HG03520 (cell line): Measurements from ENCODE around the gene CRYBG1.

ENCODE experiments used
- ATAC-seq: cut with Tn5 transposase; IDR thresholded peaks from one replicate; pipeline ENCODE4 v1.9.1; 2021; ENCODE audit warnings: mild to moderate bottlenecking, moderate library complexity; ENCODE audit not compliant: unreplicated experiment

The CRYBG1 gene

DNA sequence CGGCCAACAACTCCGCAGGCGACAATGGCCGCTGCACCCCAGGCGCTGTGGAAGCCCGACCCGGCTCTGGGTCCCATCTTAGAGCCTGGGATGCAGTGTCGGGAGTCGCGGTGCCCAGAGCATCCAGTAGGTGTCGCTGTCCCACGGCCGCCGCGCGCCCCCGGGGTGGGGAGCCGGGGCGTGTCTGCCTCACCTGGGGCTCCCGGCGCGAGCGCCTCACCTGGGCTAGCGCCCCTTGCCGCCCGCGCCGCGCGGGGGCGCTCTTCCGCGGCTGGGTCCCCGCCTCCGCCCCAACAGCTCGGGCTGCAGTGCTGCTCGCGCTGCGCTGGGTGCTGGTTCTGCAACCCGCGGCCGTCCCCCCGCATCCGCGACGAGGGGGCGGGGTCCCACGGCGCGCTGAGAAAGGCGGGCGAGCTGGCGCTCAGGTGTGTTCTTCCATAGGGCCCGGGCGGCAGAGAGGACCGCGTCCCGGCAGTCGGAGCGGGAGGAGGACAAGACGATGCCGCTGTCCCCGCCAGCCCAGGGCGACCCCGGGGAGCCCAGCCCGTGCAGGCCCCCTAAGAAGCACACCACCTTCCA, at the start of gene CRYBG1:
Gene CRYBG1, plus strand, starts transcription at position 308 of the 579 bp plus-strand sequence. Its CDS starts 192 bp downstream, at position 500.
- no peak for ATAC-seq

GRCh38 chr6:106315765-106316374, 44.6 kb upstream of the CRYBG1 start:
- no peak for ATAC-seq

- no peak for ATAC-seq
Observed at GRCh38 chr6:106316375-106316766, 44.1 kb upstream of the CRYBG1 start.

- no peak for ATAC-seq
Observed at GRCh38 chr6:106318061-106318460, 42.5 kb upstream of the CRYBG1 start.

DNA sequence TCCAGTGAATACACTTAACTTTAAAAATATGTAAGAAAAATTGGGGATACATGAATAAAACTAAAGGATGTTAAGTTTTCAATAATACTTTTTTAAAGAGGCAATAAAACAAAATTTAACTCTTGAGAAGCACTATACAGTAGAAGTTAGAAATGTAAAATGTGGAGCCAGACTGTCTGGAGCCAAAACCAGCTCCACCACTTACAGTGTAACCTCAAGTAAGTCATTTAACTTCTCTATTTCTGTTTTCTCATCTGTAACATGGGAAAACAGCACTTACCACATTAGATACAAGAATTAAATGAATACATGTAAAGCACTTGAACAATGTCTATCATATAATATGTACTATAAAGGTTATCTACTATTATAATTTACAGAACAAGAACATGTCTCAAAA, 41.7 kb upstream of the CRYBG1 start:
- no peak for ATAC-seq

DNA sequence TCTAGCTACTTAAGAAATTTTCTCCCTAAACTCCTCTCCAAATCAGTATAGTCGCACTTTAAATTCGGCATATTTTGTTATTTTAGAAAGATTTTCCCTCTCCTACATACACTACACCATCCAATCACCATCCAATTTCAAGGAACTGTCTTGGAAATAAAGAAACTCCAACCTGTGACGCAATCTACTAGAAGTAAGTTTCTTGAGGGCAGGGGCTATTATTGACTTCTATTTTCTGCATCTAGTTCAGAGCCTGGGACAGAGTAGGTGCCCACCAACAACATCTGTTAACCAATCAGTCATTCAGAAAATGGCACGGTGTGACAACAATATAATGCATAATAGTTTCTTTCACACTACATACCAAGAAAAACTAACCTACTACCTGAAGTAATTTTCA, 38.6 kb upstream of the CRYBG1 start:
- ATAC-seq, result no peak

DNA sequence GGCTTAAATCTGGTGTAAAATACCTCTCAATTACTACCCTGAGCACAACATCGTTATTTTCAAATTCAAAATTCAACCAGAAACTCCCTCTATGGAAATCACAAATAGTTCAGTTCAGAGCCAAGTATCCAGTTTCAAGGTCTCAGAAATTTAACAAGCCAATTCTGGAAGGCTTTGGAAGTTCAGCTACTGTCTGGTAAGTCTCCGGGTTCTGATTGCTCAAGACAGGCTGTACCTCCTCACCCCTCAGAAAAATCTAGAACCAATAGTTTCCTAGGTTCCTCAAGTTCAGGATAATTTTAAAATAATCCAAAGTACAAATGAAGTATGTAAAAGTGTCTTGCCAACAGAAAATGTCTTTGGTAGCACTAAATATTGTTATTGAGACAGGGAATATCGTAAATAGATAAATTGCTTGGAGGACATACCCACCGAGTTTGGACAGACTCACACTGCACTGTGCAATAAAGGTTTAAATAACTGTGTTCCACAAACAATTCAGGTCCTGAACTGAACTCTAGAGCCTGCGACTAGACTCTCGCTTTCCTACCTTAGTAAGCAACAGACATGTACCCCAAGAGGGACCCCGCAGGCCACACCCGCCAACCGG, 35.7 kb upstream of the CRYBG1 start:
- ATAC-seq, result no peak

- peak; percentile 91 for ATAC-seq
Observed at GRCh38 chr6:106325336-106326178, 35.0 kb upstream of the CRYBG1 start, which contains the start of gene ATG5. TSS of gene ATG5 (minus strand) at chr6:106325760. CDS start at chr6:106316208, 9,552 bp downstream.

- ATAC-seq, result no peak
Observed at GRCh38 chr6:106334646-106335448, 25.7 kb upstream of the CRYBG1 start.

GRCh38 chr6:106339334-106340029, 21.0 kb upstream of the CRYBG1 start:
- no peak for ATAC-seq

DNA sequence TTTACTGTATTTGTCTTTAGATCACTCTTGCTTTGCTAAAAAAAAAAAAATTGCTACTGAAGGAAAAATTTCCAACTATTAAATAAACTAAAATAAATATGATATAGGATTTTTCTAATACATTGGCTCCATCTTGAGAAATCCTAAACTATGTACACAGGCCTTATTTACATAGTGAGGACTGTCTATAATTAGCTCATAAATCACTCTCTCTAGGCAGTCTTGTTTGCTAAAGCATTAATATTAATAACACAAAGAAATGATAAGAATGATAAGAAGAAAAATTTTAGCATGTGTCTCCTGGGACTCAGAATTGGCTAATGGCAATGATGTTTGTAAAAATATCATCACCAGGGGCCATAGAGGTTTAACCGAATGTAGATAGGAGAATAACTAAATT, 13.3 kb upstream of the CRYBG1 start:
- no peak for ATAC-seq

DNA sequence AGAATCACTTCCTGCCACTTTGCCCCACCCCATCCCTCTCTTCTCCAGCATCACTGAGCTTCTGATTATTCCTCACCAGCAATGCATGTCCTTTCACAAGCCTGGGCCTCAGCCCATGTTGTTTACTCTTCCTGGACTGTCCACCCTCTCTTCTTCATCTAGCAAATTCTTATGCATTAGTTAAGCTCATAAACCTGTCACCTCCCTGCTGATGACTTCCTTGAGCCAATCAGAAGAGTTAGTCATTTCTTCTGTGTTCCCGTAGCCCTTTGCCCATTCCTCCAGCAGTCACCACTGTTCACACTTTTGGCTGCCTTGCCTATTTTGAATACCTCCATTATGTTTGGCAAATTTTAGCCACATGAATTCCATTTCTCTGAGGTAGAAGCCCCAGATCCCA, 4.1 kb upstream of the CRYBG1 start:
- no peak for ATAC-seq

- no peak for ATAC-seq
Observed at GRCh38 chr6:106359959-106360409, 533 bp upstream of the CRYBG1 start.

GRCh38 chr6:106360989-106361430, 493 bp downstream of the CRYBG1 start:
- ATAC-seq, result no peak

GRCh38 chr6:106363401-106364138, 3.1 kb downstream of the CRYBG1 start:
- no peak for ATAC-seq

DNA sequence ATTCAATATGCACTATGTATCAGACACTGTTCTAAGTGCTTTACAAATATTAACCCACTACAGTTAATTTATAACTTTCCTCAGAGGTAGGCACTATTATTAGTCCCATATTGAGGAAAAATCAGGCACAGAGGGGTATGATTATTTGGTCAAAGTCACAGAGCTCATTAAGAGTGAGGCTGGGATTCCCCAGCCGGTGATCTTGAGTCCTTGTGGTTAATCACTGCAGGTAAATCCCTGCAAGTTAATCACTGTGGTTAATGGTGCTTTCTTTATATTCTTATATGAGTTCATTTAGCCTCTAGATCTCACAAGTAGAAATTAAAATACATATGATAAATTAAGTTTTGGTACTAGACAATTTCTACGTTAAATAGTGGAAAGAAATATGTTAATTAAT, 9.2 kb downstream of the CRYBG1 start:
- ATAC-seq, result no peak

- no peak for ATAC-seq
Observed at GRCh38 chr6:106370639-106371038, 10.1 kb downstream of the CRYBG1 start.

GRCh38 chr6:106372838-106373501, 12.5 kb downstream of the CRYBG1 start:
- ATAC-seq, result no peak
